Esophagus muscularis mucosa (tissue), 4 donors: ENCODE results near the gene RBL1. TPM values are rescaled to one million over a fixed set of nuclear protein-coding genes. Genes with fewer than 3 reads are reported as not detected.
"Not testable (repeated sequence)": the region's sequence is repeated elsewhere in the genome, so short reads cannot be mapped to it uniquely, and the experiment has no call there.

ENCODE experiments used
- DNase-seq: peaks from one replicate; pipeline ENCODE4 v3.0.0-alpha.2; 2017; ENCODE audit errors: extremely low spot score
- H3K27ac ChIP-seq, 4 donors: fragments of 200-600 bp; sonication (generic); replicated peaks in 1 of 4; 1 replicate in 3 of 4; 2 replicates in 1 of 4; pipeline ENCODE4 v1.5.1; 2016 to 2019; ENCODE audit warnings: mild to moderate bottlenecking in 1 of 4
- H3K27me3 ChIP-seq, 4 donors: fragments of 200-600 bp; sonication (generic); one replicate each; pipeline versions ENCODE4 v1.5.1 to v1.6.0; 2016 to 2019
- H3K36me3 ChIP-seq, 4 donors: fragments of 200-600 bp; sonication (generic); one replicate each; pipeline ENCODE4 v1.5.1; 2016 to 2019
- H3K4me1 ChIP-seq, 4 donors: fragments of 200-600 bp; sonication (generic); one replicate each; pipeline ENCODE4 v1.5.1; 2016 to 2019
- H3K4me3 ChIP-seq, 4 donors: fragments of 200-600 bp; sonication (generic); 1 replicate in 2 of 4; 2 replicates in 2 of 4; pipeline ENCODE4 v1.5.1; 2016 to 2019; ENCODE audit warnings: mild to moderate bottlenecking in 4 of 4, moderate library complexity in 1 of 4
- H3K9me3 ChIP-seq, 4 donors: fragments of 200-600 bp; sonication (generic); 1 replicate in 3 of 4; 2 replicates in 1 of 4; pipeline ENCODE4 v1.5.1; 2016 to 2019
- EP300 ChIP-seq: sonication (generic); formaldehyde crosslinking; IDR thresholded peaks from one replicate; pipeline ENCODE4 v1.6.1; 2017; ENCODE audit warnings: antibody characterized with exemption
- POLR2A ChIP-seq: fragments of 450-650 bp; IDR thresholded peaks from one replicate; pipeline ENCODE4 v1.6.1; 2017; ENCODE audit warnings: antibody characterized with exemption, moderate library complexity, mild to moderate bottlenecking, low read depth
- POLR2AphosphoS5 ChIP-seq, 2 donors: sonication (generic); formaldehyde crosslinking; IDR thresholded peaks; one replicate each; pipeline ENCODE4 v1.6.1; 2017; ENCODE audit warnings: antibody characterized with exemption in 2 of 2
- WGBS: methylation state at CpG from one replicate; pipeline ENCODE4 v1.1.5; 2018; 5-methylcytosine and 5-hydroxymethylcytosine counted together
- intact Hi-C: fragments of 100-400 bp; cut with DNase I; formaldehyde crosslinking; loops from one replicate; pipeline ENCODE4 v1.15.1; 2023
- total RNA-seq, 4 donors: library from RNA; depleted of rRNA; stranded (reverse); fragments of >200 nt; gene quantifications; one replicate each; pipeline versions ENCODE4 v1.1.0 to v1.2.1, GENCODE V29; 2016
- TF ChIP-seq, protein P1 (sequence below), 3 experiments: fragments of 200-600 bp in 2 of 3; fragments of 450-650 bp in 1 of 3; sonication (generic) in 2 of 3; IDR thresholded peaks; one replicate each; pipeline ENCODE4 v1.5.1; 2017 to 2019; ENCODE audit warnings: antibody characterized with exemption in 3 of 3, mild to moderate bottlenecking in 2 of 3, moderate library complexity in 1 of 3

RBL1 gene
- total RNA-seq, 4 donors from 2014 or later = 4.3 to 8.3 (median 5.7) TPM

DNA sequence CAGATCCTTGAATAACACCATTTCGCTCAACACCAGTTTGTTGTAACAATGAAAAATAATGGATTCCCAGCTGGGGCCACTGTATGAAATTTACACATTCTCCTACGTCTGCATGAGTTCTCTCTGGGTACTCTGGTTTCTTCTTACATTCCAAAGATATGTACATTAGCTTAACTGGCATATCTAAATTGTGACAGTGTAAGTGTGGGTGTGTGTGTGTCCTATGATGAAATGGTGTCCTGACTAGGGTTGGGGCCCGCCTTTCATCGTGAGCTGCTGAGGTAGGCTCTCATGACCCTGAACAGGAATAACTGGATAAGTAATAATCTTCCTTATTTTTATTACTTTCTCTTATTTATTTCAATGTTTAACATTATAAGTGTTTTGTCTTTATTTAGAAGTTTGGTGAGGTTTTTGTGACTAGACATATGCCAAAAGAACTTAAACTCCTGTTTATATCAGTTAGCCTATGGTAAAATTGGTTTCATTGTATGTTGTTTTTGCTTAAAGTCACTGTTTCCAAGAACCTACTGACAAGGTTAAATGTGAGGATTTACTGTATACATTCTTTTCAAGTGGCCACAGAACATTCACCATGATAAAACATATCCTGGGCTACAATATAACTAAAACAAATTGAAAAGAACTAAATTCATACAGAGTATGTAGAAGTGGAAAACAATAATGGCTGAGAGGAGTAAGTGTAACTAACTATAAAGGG, 42.4 kb downstream of the RBL1 start:
- no peak overlapping the region for H3K27ac ChIP-seq
- H3K27me3 ChIP-seq = no peaks in the 10 kb centered on the region
- TF ChIP-seq, protein P1, sequence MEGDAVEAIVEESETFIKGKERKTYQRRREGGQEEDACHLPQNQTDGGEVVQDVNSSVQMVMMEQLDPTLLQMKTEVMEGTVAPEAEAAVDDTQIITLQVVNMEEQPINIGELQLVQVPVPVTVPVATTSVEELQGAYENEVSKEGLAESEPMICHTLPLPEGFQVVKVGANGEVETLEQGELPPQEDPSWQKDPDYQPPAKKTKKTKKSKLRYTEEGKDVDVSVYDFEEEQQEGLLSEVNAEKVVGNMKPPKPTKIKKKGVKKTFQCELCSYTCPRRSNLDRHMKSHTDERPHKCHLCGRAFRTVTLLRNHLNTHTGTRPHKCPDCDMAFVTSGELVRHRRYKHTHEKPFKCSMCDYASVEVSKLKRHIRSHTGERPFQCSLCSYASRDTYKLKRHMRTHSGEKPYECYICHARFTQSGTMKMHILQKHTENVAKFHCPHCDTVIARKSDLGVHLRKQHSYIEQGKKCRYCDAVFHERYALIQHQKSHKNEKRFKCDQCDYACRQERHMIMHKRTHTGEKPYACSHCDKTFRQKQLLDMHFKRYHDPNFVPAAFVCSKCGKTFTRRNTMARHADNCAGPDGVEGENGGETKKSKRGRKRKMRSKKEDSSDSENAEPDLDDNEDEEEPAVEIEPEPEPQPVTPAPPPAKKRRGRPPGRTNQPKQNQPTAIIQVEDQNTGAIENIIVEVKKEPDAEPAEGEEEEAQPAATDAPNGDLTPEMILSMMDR (IDR thresholded peaks at IDR 0.05) = no peak
- TF ChIP-seq POLR2AphosphoS5 (IDR thresholded peaks at IDR 0.05) (no peak), POLR2A (no peak), EP300 (no peak)
- intact Hi-C loops = no loop called here
- no peak overlapping the region for H3K4me3 ChIP-seq
- no peaks in the 10 kb centered on the region for H3K4me1 ChIP-seq
- no peak for DNase-seq
- H3K36me3 ChIP-seq = peaks cover 13 to 63% (median 45%) of the 10 kb centered on the region in 4 donors
- H3K9me3 ChIP-seq = no peaks in the 10 kb centered on the region
- 97% methylated on average over 4 of the region's 4 CpGs for WGBS

DNA sequence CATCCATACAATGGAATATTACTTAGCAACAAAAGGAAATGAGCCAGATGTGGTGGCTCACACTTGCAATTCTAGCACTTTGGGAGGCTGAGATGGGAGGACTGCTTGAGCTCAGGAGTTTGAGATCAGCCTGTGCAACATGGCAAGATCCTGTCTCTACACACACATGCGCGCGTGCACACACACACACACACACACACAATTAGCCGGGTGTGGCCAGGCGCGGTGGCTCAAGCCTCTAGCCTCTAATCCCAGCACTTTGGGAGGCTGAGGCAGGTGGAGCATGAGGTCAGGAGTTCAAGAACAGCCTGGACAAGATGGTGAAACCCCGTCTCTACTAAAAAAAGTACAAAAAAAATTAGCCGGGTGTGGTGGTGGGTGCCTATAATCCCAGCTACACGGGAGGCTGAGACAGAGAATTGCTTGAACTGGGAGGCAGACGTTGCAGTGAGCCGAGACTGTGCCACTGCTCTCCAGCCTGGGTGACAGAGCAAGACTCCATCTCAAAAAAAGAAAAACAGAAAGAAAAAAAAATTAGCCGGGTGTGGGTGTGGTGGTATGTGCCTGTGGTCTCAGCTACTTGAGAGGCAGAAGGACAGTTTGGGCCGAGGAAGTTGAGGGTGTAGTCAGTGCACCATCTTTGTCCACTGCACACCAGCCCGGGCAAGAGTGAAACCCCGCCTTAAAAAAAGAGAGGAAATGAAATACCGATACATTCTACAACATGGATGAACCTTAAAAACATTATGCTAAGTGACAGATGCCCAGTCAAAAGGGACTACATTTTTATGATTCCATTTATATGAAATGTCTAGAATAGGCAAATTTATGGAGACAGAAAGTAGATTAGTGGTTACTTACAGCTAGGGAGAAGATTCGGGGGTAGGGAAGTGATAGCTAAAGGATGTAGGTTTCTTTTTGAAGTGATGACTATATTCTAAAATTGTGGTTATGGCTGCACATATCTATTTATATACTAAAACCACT, 52.5 kb downstream of the RBL1 start:
- 90% methylated on average over 17 of the region's 17 CpGs for WGBS
- H3K9me3 ChIP-seq = no peaks in the 10 kb centered on the region
- no peaks in the 10 kb centered on the region for H3K4me1 ChIP-seq
- no peak overlapping the region for H3K27ac ChIP-seq
- no peak for DNase-seq
- no peaks in the 10 kb centered on the region for H3K27me3 ChIP-seq
- peaks cover 5 to 82% (median 43%) of the 10 kb centered on the region in 4 donors for H3K36me3 ChIP-seq
- no peak overlapping the region for H3K4me3 ChIP-seq
- TF ChIP-seq POLR2A (no peak), POLR2AphosphoS5 (IDR thresholded peaks at IDR 0.05) (no peak), EP300 (no peak)
- TF ChIP-seq, protein P1 (IDR thresholded peaks at IDR 0.05) = no peak
- intact Hi-C loops = no loop called here

DNA sequence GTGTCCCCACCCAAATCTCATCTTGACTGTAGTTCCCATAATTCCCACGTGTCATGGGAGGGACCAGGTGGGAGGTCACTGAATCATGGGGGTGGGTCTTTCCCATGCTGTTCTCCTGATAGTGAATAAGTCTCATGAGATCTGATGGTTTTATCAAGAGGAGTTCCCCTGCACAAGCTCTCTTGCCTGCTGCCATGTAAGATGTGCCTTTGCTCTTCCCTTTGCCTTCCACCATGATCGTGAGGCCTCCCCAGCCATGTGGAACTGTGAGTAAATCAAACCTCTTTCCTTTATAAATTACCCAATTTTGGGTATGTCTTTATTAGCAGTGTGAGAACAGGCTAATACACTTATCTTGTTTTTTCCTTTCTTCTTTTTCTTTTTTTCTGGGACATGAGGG, 56.4 kb downstream of the RBL1 start:
- DNase-seq, intact Hi-C loops, H3K9me3 ChIP-seq, H3K4me1 ChIP-seq, H3K4me3 ChIP-seq, H3K27me3 ChIP-seq, H3K27ac ChIP-seq: not testable (repeated sequence)
- peaks cover 5 to 70% (median 35%) of the 10 kb centered on the region in 4 donors for H3K36me3 ChIP-seq
- WGBS = 92% methylated on average over 2 of the region's 2 CpGs

DNA sequence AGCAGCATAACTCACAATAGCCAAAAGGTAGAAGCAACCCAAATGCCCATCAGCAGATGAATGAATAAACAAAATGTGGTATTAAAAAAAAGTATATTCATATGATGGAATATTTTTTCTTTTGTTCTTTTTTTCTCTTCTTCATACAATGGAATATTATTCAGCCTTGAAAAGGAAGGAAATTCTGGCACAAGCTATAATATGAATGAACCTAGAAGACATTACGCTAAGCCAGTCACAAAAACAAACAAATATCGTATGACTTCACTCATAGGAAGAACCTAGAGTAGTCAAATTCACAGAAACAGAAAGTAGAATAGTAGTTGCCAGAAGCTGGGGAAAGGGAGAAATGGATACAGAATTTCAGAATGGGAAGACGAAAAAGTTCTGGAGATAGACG, 63.7 kb downstream of the RBL1 start:
- Histone ChIP-seq H3K4me3 (no peak overlapping the region), H3K27ac (no peak overlapping the region), H3K27me3 (no peaks in the 10 kb centered on the region), H3K36me3 (peaks cover 8 to 66% (median 27%) of the 10 kb centered on the region in 4 donors), H3K4me1 (no peaks in the 10 kb centered on the region), H3K9me3 (peaks cover 0 to 7% (median 0%) of the 10 kb centered on the region in 4 donors)
- WGBS = 95% methylated on average over 4 of the region's 4 CpGs
- DNase-seq = no peak
- intact Hi-C loops = no loop called here
- TF ChIP-seq POLR2A = no peak
- TF ChIP-seq EP300 = no peak
- TF ChIP-seq, protein P1 (IDR thresholded peaks at IDR 0.05) = no peak
- TF ChIP-seq POLR2AphosphoS5 (IDR thresholded peaks at IDR 0.05) = no peak

DNA sequence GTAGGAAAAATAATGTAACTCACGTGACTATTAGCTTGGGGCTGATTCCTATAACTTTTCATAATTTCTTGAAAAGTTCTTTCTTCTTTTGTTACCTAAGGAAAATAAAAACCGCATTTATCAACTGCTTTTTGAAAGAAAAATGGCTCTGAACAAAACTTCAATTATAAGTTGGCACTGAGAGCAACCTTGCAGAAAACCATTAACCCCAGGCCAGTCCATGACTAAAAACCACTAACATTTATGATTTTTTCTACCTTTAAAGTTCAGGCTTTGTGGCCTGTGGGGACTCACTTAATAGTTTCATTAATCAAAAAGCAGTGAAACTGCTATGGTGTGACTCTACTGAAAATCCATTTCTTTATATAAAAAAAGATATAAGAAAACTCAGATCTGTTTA, 75.2 kb downstream of the RBL1 start:
- no peak for DNase-seq
- H3K4me1 ChIP-seq = no peaks in the 10 kb centered on the region
- no peak overlapping the region for H3K27ac ChIP-seq
- H3K27me3 ChIP-seq = no peaks in the 10 kb centered on the region
- H3K36me3 ChIP-seq = peaks cover 0 to 58% (median 38%) of the 10 kb centered on the region in 4 donors
- no peak overlapping the region for H3K4me3 ChIP-seq
- no peak for TF ChIP-seq POLR2A
- no peak for TF ChIP-seq POLR2AphosphoS5 (IDR thresholded peaks at IDR 0.05)
- TF ChIP-seq, protein P1 (IDR thresholded peaks at IDR 0.05) = no peak
- TF ChIP-seq EP300 = no peak
- H3K9me3 ChIP-seq = no peaks in the 10 kb centered on the region
- WGBS = 90% methylated on average over 2 of the region's 2 CpGs
- intact Hi-C loops = no loop called here

DNA sequence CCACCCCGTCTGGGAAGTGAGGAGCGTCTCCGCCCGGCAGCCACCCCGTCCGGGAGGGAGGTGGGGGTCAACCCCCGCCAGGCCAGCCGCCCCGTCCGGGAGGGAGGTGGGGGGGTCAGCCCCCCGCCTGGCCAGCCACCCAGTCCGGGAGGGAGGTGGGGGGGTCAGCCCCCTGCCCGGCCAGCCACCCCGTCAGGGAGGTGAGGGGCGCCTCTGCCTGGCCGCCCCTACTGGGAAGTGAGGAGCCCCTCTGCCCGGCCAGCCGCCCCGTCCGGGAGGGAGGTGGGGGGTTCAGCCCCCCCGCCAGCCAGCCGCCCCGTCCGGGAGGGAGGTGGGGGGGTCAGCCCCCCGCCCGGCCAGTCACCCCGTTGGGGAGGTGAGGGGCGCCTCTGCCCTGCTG, 83.2 kb downstream of the RBL1 start:
- H3K4me1 ChIP-seq, intact Hi-C loops, H3K4me3 ChIP-seq, DNase-seq, H3K27me3 ChIP-seq, H3K27ac ChIP-seq, H3K9me3 ChIP-seq: not testable (repeated sequence)
- H3K36me3 ChIP-seq = peaks cover 0 to 37% (median 16%) of the 10 kb centered on the region in 4 donors
- WGBS = no CpG with 5 or more reads among the region's 28 CpGs

DNA sequence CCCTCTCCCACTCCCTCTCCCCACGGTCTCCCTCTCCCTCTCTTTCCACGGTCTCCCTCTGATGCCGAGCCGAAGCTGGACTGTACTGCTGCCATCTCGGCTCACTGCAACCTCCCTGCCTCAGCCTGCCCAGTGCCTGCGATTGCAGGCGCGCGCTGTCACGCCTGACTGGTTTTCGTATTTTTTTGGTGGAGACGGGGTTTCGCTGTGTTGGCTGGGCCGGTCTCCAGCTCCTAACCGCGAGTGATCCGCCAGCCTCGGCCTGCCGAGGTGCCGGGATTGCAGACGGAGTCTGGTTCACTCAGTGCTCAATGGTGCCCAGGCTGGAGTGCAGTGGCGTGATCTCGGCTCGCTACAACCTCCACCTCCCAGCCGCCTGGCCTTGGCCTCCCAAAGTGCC, 83.9 kb downstream of the RBL1 start:
- WGBS = 98% methylated on average over 25 of the region's 25 CpGs
- peaks cover 0 to 35% (median 11%) of the 10 kb centered on the region in 4 donors for H3K36me3 ChIP-seq
- H3K9me3 ChIP-seq, H3K27ac ChIP-seq, intact Hi-C loops, H3K4me1 ChIP-seq, H3K4me3 ChIP-seq, H3K27me3 ChIP-seq, DNase-seq: not testable (repeated sequence)
